Fibroblast of skin of left quadriceps (primary cell): ENCODE results near the gene ICA1L.

Source experiments
- DNase-seq, 2 experiments: peaks; one replicate each; pipeline ENCODE4 v3.0.0-alpha.2; 2013; ENCODE audit warnings: low read depth in 2 of 2

Gene ICA1L

GRCh38 chr2:202782940-202783558, 88.5 kb downstream of the ICA1L start:
- DNase-seq: no peak

- DNase-seq: no peak
These were observed 91.0 kb downstream of the ICA1L start for GRCh38 chr2:202780514-202781021.

GRCh38 chr2:202778217-202778616, 93.3 kb downstream of the ICA1L start:
- DNase-seq: no peak

GRCh38 chr2:202774104-202774503, 97.5 kb downstream of the ICA1L start:
- DNase-seq: no peak

- no peak for DNase-seq
These were observed 98.1 kb downstream of the ICA1L start for GRCh38 chr2:202773301-202773973.

- DNase-seq: no peak
These were observed 99.7 kb downstream of the ICA1L start for GRCh38 chr2:202771741-202772460.

GRCh38 chr2:202771336-202771735, 100.2 kb downstream of the ICA1L start:
- DNase-seq: no peak

- no peak for DNase-seq
These were observed 102.4 kb downstream of the ICA1L start for GRCh38 chr2:202769201-202769600.

GRCh38 chr2:202768273-202768672, 103.3 kb downstream of the ICA1L start:
- no peak for DNase-seq

GRCh38 chr2:202765436-202765835, 106.1 kb downstream of the ICA1L start:
- DNase-seq: no peak

- no peak for DNase-seq
These were observed 106.6 kb downstream of the ICA1L start for GRCh38 chr2:202764991-202765390.

- DNase-seq: no peak
These were observed 107.7 kb downstream of the ICA1L start for GRCh38 chr2:202763916-202764315.

GRCh38 chr2:202762556-202762955, 109.0 kb downstream of the ICA1L start:
- no peak for DNase-seq

- DNase-seq: no peak
These were observed 110.7 kb downstream of the ICA1L start for GRCh38 chr2:202760848-202761247.

- no peak for DNase-seq
These were observed 113.0 kb downstream of the ICA1L start for GRCh38 chr2:202758604-202759003.

- DNase-seq: no peak
These were observed 113.4 kb downstream of the ICA1L start for GRCh38 chr2:202758128-202758527.

GRCh38 chr2:202757339-202757738, 114.2 kb downstream of the ICA1L start:
- DNase-seq: no peak

- DNase-seq: no peak
These were observed 115.0 kb downstream of the ICA1L start for GRCh38 chr2:202756598-202756997.

GRCh38 chr2:202754936-202755335, 116.6 kb downstream of the ICA1L start:
- no peak for DNase-seq

GRCh38 chr2:202752071-202752470, 119.5 kb downstream of the ICA1L start:
- no peak for DNase-seq

GRCh38 chr2:202750763-202751427, 120.7 kb downstream of the ICA1L start:
- DNase-seq: no peak

- no peak for DNase-seq
These were observed 122.1 kb downstream of the ICA1L start for GRCh38 chr2:202749477-202749876.
